AG10803 (cell line): ENCODE results near the gene FCAMR.
A peak's percentile ranks its signal among the peaks of the same experiment; 100 is the strongest.

Experiments used
- DNase-seq: peaks from one replicate; pipeline ENCODE4 v3.0.0; 2010; ENCODE audit warnings: low read depth
- H3K4me3 ChIP-seq: 2 replicates; pipeline ENCODE4 v1.5.1; 2011; ENCODE audit warnings: mild to moderate bottlenecking, low read length, control low read depth
- CTCF ChIP-seq: conservative IDR thresholded peaks from 2 replicates; pipeline ENCODE4 v1.5.1; 2011; ENCODE audit warnings: mild to moderate bottlenecking, low read length, control low read depth, inconsistent platforms

The FCAMR gene

GRCh38 chr1:206935491-206936067, 34.7 kb downstream of the FCAMR start:
- peak; percentile 47 for TF ChIP-seq CTCF
- H3K4me3 ChIP-seq, result no peak overlapping the region
- no peak for DNase-seq

GRCh38 chr1:206933333-206933945, 36.8 kb downstream of the FCAMR start:
- no peak for DNase-seq
- H3K4me3 ChIP-seq, result no peak overlapping the region
- peak; percentile 48 for TF ChIP-seq CTCF

- no peak overlapping the region for H3K4me3 ChIP-seq
- no peak for DNase-seq
- no peak for TF ChIP-seq CTCF
These were observed 38.1 kb downstream of the FCAMR start for GRCh38 chr1:206932177-206932576.

GRCh38 chr1:206931709-206932108, 38.6 kb downstream of the FCAMR start:
- TF ChIP-seq CTCF, result no peak; the same call in 1 of the 2 replicates

GRCh38 chr1:206930210-206930798, 40.0 kb downstream of the FCAMR start:
- no peak for TF ChIP-seq CTCF
- no peak for DNase-seq
- H3K4me3 ChIP-seq, result no peak overlapping the region

More at GRCh38 chr1:206931709-206932108, 38.6 kb downstream of the FCAMR start:
- DNase-seq, result no peak
- H3K4me3 ChIP-seq, result no peak overlapping the region

- H3K4me3 ChIP-seq, result no peak overlapping the region
- no peak for DNase-seq
- no peak for TF ChIP-seq CTCF
These were observed 40.7 kb downstream of the FCAMR start for GRCh38 chr1:206929524-206929923.

- no peak for TF ChIP-seq CTCF
- DNase-seq, result no peak
- no peak overlapping the region for H3K4me3 ChIP-seq
These were observed 44.0 kb downstream of the FCAMR start for GRCh38 chr1:206926286-206926685.
